OCI-M1 (cell line): Measurements from ENCODE around the gene FSCN2.

Experiments used
- DNase-seq: peaks from one replicate; lab custom pipeline; 2025; lab: John Stamatoyannopoulos, UW

The FSCN2 gene

GRCh38 chr17:81491181-81491581, 37.0 kb upstream of the FSCN2 start:
- DNase-seq: peak; percentile 5

GRCh38 chr17:81491761-81492160, 36.4 kb upstream of the FSCN2 start:
- DNase-seq: no peak

GRCh38 chr17:81492202-81492601, 36.0 kb upstream of the FSCN2 start:
- DNase-seq: no peak

- DNase-seq: no peak
Observed at GRCh38 chr17:81492706-81493105, 35.5 kb upstream of the FSCN2 start.

GRCh38 chr17:81493198-81494038, 34.8 kb upstream of the FSCN2 start:
- no peak for DNase-seq

GRCh38 chr17:81494626-81495377, 33.4 kb upstream of the FSCN2 start:
- DNase-seq: peak; percentile 47

GRCh38 chr17:81498953-81499600, 29.1 kb upstream of the FSCN2 start:
- DNase-seq: no peak

GRCh38 chr17:81499601-81499970, 28.6 kb upstream of the FSCN2 start:
- DNase-seq: no peak

GRCh38 chr17:81500047-81500446, 28.1 kb upstream of the FSCN2 start:
- DNase-seq: no peak

- no peak for DNase-seq
Observed at GRCh38 chr17:81502471-81503017, 25.6 kb upstream of the FSCN2 start.

GRCh38 chr17:81503619-81504018, 24.6 kb upstream of the FSCN2 start:
- DNase-seq: no peak

GRCh38 chr17:81508639-81509206, 19.5 kb upstream of the FSCN2 start:
- peak; percentile 47 for DNase-seq

GRCh38 chr17:81509207-81509971, 18.8 kb upstream of the FSCN2 start:
- DNase-seq: peak; percentile 87

GRCh38 chr17:81509972-81510784, 18.0 kb upstream of the FSCN2 start:
- DNase-seq: peak; percentile 52

- DNase-seq: peak; percentile 45
Observed at GRCh38 chr17:81510785-81511553, 17.2 kb upstream of the FSCN2 start.

- peak; percentile 42 for DNase-seq
Observed at GRCh38 chr17:81511554-81511803, 16.7 kb upstream of the FSCN2 start.

GRCh38 chr17:81511804-81512561, 16.2 kb upstream of the FSCN2 start:
- DNase-seq: no peak

GRCh38 chr17:81512562-81513371, 15.4 kb upstream of the FSCN2 start, which contains the start of gene ACTG1:
Gene ACTG1 (minus strand): TSS chr17:81512799. CDS start chr17:81512354, 445 bp downstream.
- peak; percentile 95 for DNase-seq
